ENCODE data around the gene ALOX15.

Gene ALOX15

GRCh38 chr17:4586043-4586442 lies 55.4 kb downstream of the ALOX15 start:
- H3K4me1 ChIP-seq (ENCODE audit: low read depth, poor library complexity, severe bottlenecking), result no peaks in the 10 kb centered on the region
- no peaks in the 10 kb centered on the region for H3K79me2 ChIP-seq (ENCODE audit: insufficient read depth, low read depth)
- peaks cover 44% of the 10 kb centered on the region for H3K27me3 ChIP-seq (ENCODE audit: insufficient read depth, low read depth)

GRCh38 chr17:4585638-4585994 lies 55.9 kb downstream of the ALOX15 start:
- H3K36me3 ChIP-seq (ENCODE audit: insufficient read depth), result no peaks in the 10 kb centered on the region
- H3K4me3 ChIP-seq (IDR thresholded peaks at IDR 0.05; ENCODE audit: insufficient read depth, low read depth, low read length), result no peak overlapping the region
- H3K4me1 ChIP-seq (ENCODE audit: low read depth, poor library complexity, severe bottlenecking), result no peaks in the 10 kb centered on the region
- H3K9ac ChIP-seq, result no peak overlapping the region
- H4K20me1 ChIP-seq (ENCODE audit: insufficient read depth), result no peaks in the 10 kb centered on the region
- H3K4me2 ChIP-seq, result no peak overlapping the region
- H3K27me3 ChIP-seq (ENCODE audit: insufficient read depth, low read depth), result peaks cover 42% of the 10 kb centered on the region
- TF ChIP-seq CTCF (conservative IDR thresholded peaks at IDR 0.05; ENCODE audit: low read depth, low read length), result no peak
- H2AFZ ChIP-seq (ENCODE audit: low read depth), result no peak overlapping the region
- H3K27ac ChIP-seq, result no peak overlapping the region
- no peaks in the 10 kb centered on the region for H3K79me2 ChIP-seq (ENCODE audit: insufficient read depth, low read depth)

More at GRCh38 chr17:4586043-4586442, 55.4 kb downstream of the ALOX15 start:
- Histone ChIP-seq H3K4me2 (no peak overlapping the region), H3K9ac (no peak overlapping the region), H3K36me3 (ENCODE audit: insufficient read depth) (no peaks in the 10 kb centered on the region), H3K4me3 (IDR thresholded peaks at IDR 0.05; ENCODE audit: insufficient read depth, low read depth, low read length) (no peak overlapping the region), H2AFZ (ENCODE audit: low read depth) (no peak overlapping the region), H3K27ac (no peak overlapping the region), H4K20me1 (ENCODE audit: insufficient read depth) (no peaks in the 10 kb centered on the region)
- TF ChIP-seq CTCF (conservative IDR thresholded peaks at IDR 0.05; ENCODE audit: low read depth, low read length), result no peak

DNA sequence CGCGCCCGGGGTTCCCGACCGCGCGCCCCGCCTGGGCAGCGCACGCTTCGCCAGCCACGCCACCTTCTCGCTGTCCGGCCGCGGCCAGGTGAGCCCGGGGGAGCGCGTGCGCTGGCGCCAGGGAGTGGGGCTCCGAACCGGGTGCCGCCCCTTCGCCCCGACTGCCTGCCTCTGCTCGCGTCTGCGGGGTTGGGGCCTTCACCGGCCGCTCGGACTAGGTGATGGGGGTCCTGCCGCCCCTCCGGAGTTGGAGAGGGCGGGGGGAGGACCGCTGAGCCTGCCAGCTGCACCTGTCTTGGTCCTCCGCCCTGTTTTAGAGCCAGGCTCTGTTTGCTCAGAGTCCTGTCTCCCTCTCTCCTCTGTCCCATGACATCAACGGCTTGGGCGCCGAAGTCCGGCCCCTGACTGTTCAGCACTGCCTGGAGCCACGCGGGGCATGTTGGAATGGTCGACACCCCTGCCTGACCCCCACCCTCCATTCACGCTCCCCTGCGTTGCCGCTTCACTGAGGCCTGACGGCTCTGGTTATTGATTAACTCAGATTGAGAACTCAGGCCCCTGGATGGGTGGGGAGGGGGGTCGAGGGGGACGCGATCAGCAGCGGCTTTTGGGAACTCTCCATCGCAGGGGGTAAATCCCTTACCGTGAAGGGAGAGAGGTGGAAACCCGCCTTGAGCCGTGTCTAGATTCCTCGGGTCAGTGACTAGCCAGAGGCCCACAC lies 56.4 kb downstream of the ALOX15 start:
- TF ChIP-seq CTCF (conservative IDR thresholded peaks at IDR 0.05; ENCODE audit: low read depth, low read length), result no peak
- no peak overlapping the region for H3K9ac ChIP-seq
- H3K4me1 ChIP-seq (ENCODE audit: low read depth, poor library complexity, severe bottlenecking), result no peaks in the 10 kb centered on the region
- no peaks in the 10 kb centered on the region for H3K36me3 ChIP-seq (ENCODE audit: insufficient read depth)
- H3K79me2 ChIP-seq (ENCODE audit: insufficient read depth, low read depth), result no peaks in the 10 kb centered on the region
- no peak overlapping the region for H3K4me3 ChIP-seq (IDR thresholded peaks at IDR 0.05; ENCODE audit: insufficient read depth, low read depth, low read length)
- peaks cover 36% of the 10 kb centered on the region for H3K27me3 ChIP-seq (ENCODE audit: insufficient read depth, low read depth)
- H3K4me2 ChIP-seq, result no peak overlapping the region
- no peak overlapping the region for H3K27ac ChIP-seq
- no peak overlapping the region for H2AFZ ChIP-seq (ENCODE audit: low read depth)
- H4K20me1 ChIP-seq (ENCODE audit: insufficient read depth), result no peaks in the 10 kb centered on the region

DNA sequence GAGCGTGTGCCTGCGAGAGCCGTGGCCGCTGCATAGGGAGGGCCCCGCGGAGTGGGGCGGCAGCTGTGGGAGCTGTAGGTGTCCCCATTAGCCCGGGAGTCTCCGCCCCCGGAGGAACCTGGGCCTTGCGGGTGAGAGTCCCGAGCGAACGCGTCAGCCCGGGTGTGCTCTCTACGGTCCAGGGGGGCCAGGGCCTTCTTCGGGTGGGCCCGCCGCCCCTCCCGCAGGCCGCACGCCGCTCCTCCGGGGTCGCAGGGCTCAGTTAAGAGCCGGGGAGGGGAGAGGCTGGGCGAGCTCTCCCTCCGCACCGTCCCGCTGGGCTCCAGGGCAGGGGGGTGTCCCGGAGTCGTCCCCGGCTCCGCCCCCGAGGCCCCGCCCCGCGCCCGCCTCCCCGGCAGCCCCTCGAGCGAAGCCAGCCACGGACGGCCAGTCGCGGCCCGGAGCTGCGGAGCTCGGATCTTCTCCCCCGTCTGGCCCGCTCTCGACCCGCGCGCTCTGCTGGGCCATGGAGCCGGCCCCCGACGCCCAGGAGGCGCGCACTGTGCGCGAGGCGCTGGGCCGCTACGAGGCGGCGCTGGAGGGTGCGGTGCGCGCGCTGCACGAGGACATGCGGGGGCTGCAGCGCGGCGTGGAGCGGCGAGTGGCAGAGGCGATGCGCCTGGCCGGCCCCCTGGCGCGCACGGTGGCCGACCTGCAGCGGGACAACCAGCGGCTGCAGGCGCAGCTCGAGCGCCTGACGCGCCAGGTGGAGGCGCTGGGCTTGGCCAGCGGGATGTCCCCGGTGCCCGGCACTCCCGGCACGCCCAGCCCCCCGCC lies 57.2 kb downstream of the ALOX15 start, which contains the start of gene SMTNL2:
Gene SMTNL2, plus strand, starts transcription at position 429 of the 816 bp plus-strand sequence. Its CDS starts 77 bp downstream, at position 506.
- Histone ChIP-seq H3K79me2 (ENCODE audit: insufficient read depth, low read depth) (no peaks in the 10 kb centered on the region), H3K4me1 (ENCODE audit: low read depth, poor library complexity, severe bottlenecking) (no peaks in the 10 kb centered on the region), H2AFZ (ENCODE audit: low read depth) (no peak within 1 kb of the TSS), H3K36me3 (ENCODE audit: insufficient read depth) (no peaks in the 10 kb centered on the region), H3K4me3 (IDR thresholded peaks at IDR 0.05; ENCODE audit: insufficient read depth, low read depth, low read length) (no peak within 1 kb of the TSS), H3K9ac (no peak within 1 kb of the TSS), H3K27ac (no peak within 1 kb of the TSS), H3K4me2 (no peak within 1 kb of the TSS), H3K27me3 (ENCODE audit: insufficient read depth, low read depth) (peaks cover 32% of the 10 kb centered on the region), H4K20me1 (ENCODE audit: insufficient read depth) (no peaks in the 10 kb centered on the region)
- no peak for TF ChIP-seq CTCF (conservative IDR thresholded peaks at IDR 0.05; ENCODE audit: low read depth, low read length)

Measured in KMS-11 (cell line).